Hematopoietic multipotent progenitor cell treated with erythropoietin and hydrocortisone succinate and interleukin-3 and kit ligand, for 6 days (in vitro differentiated cells): ENCODE data around the gene SSX2IP.
"Not testable (repeated sequence)": the region's sequence is repeated elsewhere in the genome, so short reads cannot be mapped to it uniquely, and the experiment has no call there.

Experiments
- DNase-seq: peaks from one replicate; pipeline ENCODE4 v3.0.0-alpha.2; 2015

Gene SSX2IP

GRCh38 chr1:84690397-84691121, at the start of gene SSX2IP:
SSX2IP (minus strand) TSS chr1:84690461; CDS start chr1:84671219, 19,242 bp downstream.
- peak; percentile 98 for DNase-seq

GRCh38 chr1:84738237-84738636, 48.0 kb upstream of the SSX2IP start:
- no peak for DNase-seq

GRCh38 chr1:84737590-84737989, 47.3 kb upstream of the SSX2IP start:
- DNase-seq = no peak

GRCh38 chr1:84736944-84737343, 46.7 kb upstream of the SSX2IP start:
- no peak for DNase-seq

GRCh38 chr1:84736445-84736844, 46.2 kb upstream of the SSX2IP start:
- no peak for DNase-seq

GRCh38 chr1:84735483-84735882, 45.2 kb upstream of the SSX2IP start:
- no peak for DNase-seq

- DNase-seq = no peak
These were observed 42.3 kb upstream of the SSX2IP start for GRCh38 chr1:84732520-84732919.

GRCh38 chr1:84731519-84731918, 41.3 kb upstream of the SSX2IP start:
- no peak for DNase-seq

- not testable (repeated sequence) for DNase-seq
These were observed 37.5 kb upstream of the SSX2IP start for GRCh38 chr1:84727711-84728110.

- no peak for DNase-seq
These were observed 36.6 kb upstream of the SSX2IP start for GRCh38 chr1:84726593-84727499.

- peak; percentile 54 for DNase-seq
These were observed 34.0 kb upstream of the SSX2IP start for GRCh38 chr1:84724128-84724860.

- no peak for DNase-seq
These were observed 32.5 kb upstream of the SSX2IP start for GRCh38 chr1:84722794-84723193.

GRCh38 chr1:84721872-84722271, 31.6 kb upstream of the SSX2IP start:
- not testable (repeated sequence) for DNase-seq

- DNase-seq = peak; percentile 40
These were observed 30.9 kb upstream of the SSX2IP start for GRCh38 chr1:84721152-84721551.

GRCh38 chr1:84720221-84720780, 30.0 kb upstream of the SSX2IP start:
- no peak for DNase-seq

- no peak for DNase-seq
These were observed 29.4 kb upstream of the SSX2IP start for GRCh38 chr1:84719543-84720217.

GRCh38 chr1:84715342-84716019, 25.2 kb upstream of the SSX2IP start:
- no peak for DNase-seq

- no peak for DNase-seq
These were observed 22.1 kb upstream of the SSX2IP start for GRCh38 chr1:84712276-84712874.

GRCh38 chr1:84711869-84712268, 21.6 kb upstream of the SSX2IP start:
- no peak for DNase-seq

- DNase-seq = no peak
These were observed 20.9 kb upstream of the SSX2IP start for GRCh38 chr1:84711121-84711520.

- DNase-seq = peak; percentile 29
These were observed 18.9 kb upstream of the SSX2IP start for GRCh38 chr1:84709131-84709530.
